HFF-Myc (cell line): ENCODE results near the gene MIPOL1.

Source experiments
- DNase-seq: peaks from one replicate; pipeline ENCODE4 v3.0.0-alpha.2; 2011; ENCODE audit warnings: low read depth; ENCODE audit errors: extremely low read depth
- H3K4me3 ChIP-seq: replicated peaks from 2 replicates; pipeline ENCODE4 v1.5.1; 2011; ENCODE audit warnings: low read depth, mild to moderate bottlenecking, control low read depth, low read length
- CTCF ChIP-seq: IDR thresholded peaks from 2 replicates; pipeline ENCODE4 v1.5.1; 2012; ENCODE audit warnings: mild to moderate bottlenecking, low read depth, low read length, control low read depth; ENCODE audit errors: missing control alignments

The MIPOL1 gene

GRCh38 chr14:37272569-37272968, 74.8 kb downstream of the MIPOL1 start:
- TF ChIP-seq CTCF, result no peak
- H3K4me3 ChIP-seq, result no peak overlapping the region
- no peak for DNase-seq

DNA sequence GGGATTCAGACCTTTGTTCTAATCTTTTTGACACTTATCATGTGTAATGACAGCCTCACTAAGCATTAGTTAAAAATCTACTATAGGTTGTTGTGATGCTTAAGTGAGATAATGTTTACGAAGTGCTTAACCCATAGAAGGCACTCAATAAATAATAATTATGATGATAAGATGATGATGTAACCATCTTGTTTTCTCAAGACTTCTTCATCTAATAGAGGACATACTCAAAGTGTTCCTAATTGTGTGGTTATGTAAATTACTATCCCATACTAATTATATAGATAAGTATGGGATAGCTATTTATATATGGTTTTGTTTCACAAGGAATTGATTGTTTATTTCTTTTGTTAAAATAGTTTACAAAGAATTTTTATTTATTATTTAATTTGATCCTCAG, 76.9 kb downstream of the MIPOL1 start:
- no peak for TF ChIP-seq CTCF
- DNase-seq, result no peak
- no peak overlapping the region for H3K4me3 ChIP-seq

GRCh38 chr14:37275963-37276362, 78.2 kb downstream of the MIPOL1 start:
- DNase-seq, result no peak
- H3K4me3 ChIP-seq, result no peak overlapping the region
- TF ChIP-seq CTCF, result no peak

- no peak overlapping the region for H3K4me3 ChIP-seq
- no peak for TF ChIP-seq CTCF
- no peak for DNase-seq
Observed at GRCh38 chr14:37278636-37279538, 81.2 kb downstream of the MIPOL1 start.

DNA sequence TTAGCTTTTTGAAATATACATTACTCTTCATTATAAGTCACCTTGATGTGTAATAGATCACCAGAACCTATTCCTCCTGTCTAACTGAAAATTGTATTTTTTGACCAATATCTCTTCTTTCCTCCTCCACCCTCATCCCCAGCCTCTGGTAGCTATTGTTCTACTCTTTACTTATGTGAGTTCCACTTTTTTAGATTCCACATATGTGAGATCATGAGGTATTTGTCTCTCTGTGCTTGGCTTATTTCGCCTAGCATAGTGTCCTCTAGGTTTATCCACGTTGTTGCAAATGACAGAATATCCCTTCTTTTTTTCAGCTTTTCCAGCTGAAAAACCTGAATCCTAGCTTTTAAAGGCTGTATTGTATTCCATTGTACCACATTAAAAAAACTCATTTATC, 82.1 kb downstream of the MIPOL1 start:
- DNase-seq, result no peak
- H3K4me3 ChIP-seq, result no peak overlapping the region
- TF ChIP-seq CTCF, result no peak

DNA sequence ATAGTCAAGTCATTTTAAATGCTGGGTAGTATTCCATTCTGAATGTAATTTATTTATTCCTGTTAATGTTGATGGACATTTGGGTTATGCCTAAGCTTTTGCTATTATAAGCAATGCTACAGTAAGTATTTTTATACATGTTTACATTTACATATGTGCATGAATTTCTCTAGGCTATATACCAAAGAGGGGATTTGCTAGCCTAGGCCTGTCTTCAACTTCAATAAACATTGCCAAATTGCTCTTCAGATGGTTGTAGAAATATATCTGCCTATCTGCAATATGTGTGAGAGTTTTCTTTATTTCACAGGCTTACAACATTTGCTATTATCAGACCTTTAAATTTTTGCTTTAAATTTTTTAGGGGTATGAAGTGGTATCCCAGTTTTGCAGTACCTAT, 87.0 kb downstream of the MIPOL1 start:
- H3K4me3 ChIP-seq, result no peak overlapping the region
- DNase-seq, result no peak
- TF ChIP-seq CTCF, result no peak
